ENCODE measurements around the gene ZNF853. TPM values are rescaled to one million over a fixed set of nuclear protein-coding genes. Genes with fewer than 3 reads are reported as not detected.

Gene ZNF853
- total RNA-seq, 1 donor from 2014 or later, result 6.2 TPM

- Histone ChIP-seq H3K27me3 (no peaks in the 10 kb centered on the region), H3K36me3 (peaks cover 8% of the 10 kb centered on the region), H3K9me3 (ENCODE audit: low read depth) (no peaks in the 10 kb centered on the region), H4K20me1 (ENCODE audit: low read depth) (peaks cover 12% of the 10 kb centered on the region), H3K79me2 (ENCODE audit: low read depth) (peaks cover 20% of the 10 kb centered on the region), H3K4me2 (peak overlapping the region; percentile 80), H2AFZ (replicated peaks) (peak overlapping the region; percentile 82), H3K9ac (peak overlapping the region; percentile 64), H3K4me1 (peaks cover 9% of the 10 kb centered on the region), H3K27ac (no peak overlapping the region), H3K4me3 (peak overlapping the region; percentile 82), H3F3A (ENCODE audit: low read depth) (peaks cover 19% of the 10 kb centered on the region)
- Mint-ChIP-seq H3K27me3 (ENCODE audit: insufficient read depth, low read depth) (peaks cover 7% of the 10 kb centered on the region), H3K4me1 (peaks cover 10% of the 10 kb centered on the region), H3K36me3 (peaks cover 11% of the 10 kb centered on the region), H3K27ac (peak overlapping the region; percentile 86), H3K4me3 (peak overlapping the region; percentile 91), H3K9me3 (no peaks in the 10 kb centered on the region)
- DNase-seq (ENCODE audit: low spot score), result peak; percentile 70
- TF ChIP-seq EZH2 (IDR thresholded peaks at IDR 0.05) (peak; percentile 26), CTCF (IDR thresholded peaks at IDR 0.05) (no peak)
These were observed 24.7 kb upstream of the ZNF853 start for GRCh38 chr7:6590645-6591110.

- Histone ChIP-seq H2AFZ (replicated peaks) (no peak overlapping the region), H3K9ac (no peak overlapping the region), H3K27me3 (no peaks in the 10 kb centered on the region), H3K36me3 (no peaks in the 10 kb centered on the region), H3K4me1 (no peaks in the 10 kb centered on the region), H3K9me3 (ENCODE audit: low read depth) (no peaks in the 10 kb centered on the region), H3K27ac (no peak overlapping the region), H3F3A (ENCODE audit: low read depth) (peaks cover 5% of the 10 kb centered on the region), H3K79me2 (ENCODE audit: low read depth) (no peaks in the 10 kb centered on the region), H3K4me3 (no peak overlapping the region), H3K4me2 (no peak overlapping the region), H4K20me1 (ENCODE audit: low read depth) (peaks cover 4% of the 10 kb centered on the region)
- no peak for TF ChIP-seq EZH2phosphoT487 (IDR thresholded peaks at IDR 0.05)
- TF ChIP-seq EZH2 (IDR thresholded peaks at IDR 0.05), result no peak
- no peak for TF ChIP-seq CTCF (IDR thresholded peaks at IDR 0.05)
- DNase-seq (ENCODE audit: low spot score), result no peak
- Mint-ChIP-seq H3K4me1 (no peaks in the 10 kb centered on the region), H3K9me3 (no peaks in the 10 kb centered on the region), H3K36me3 (peaks cover 19% of the 10 kb centered on the region), H3K27ac (no peak overlapping the region), H3K4me3 (no peak overlapping the region), H3K27me3 (ENCODE audit: insufficient read depth, low read depth) (peaks cover 2% of the 10 kb centered on the region)
These were observed 15.3 kb upstream of the ZNF853 start for GRCh38 chr7:6600093-6600492.

- H3K27ac ChIP-seq, result no peak overlapping the region
- peaks cover 4% of the 10 kb centered on the region for H4K20me1 ChIP-seq (ENCODE audit: low read depth)
- no peaks in the 10 kb centered on the region for H3K4me1 Mint-ChIP-seq
- no peaks in the 10 kb centered on the region for H3K9me3 ChIP-seq (ENCODE audit: low read depth)
- no peaks in the 10 kb centered on the region for H3K9me3 Mint-ChIP-seq
- no peak for TF ChIP-seq EZH2 (IDR thresholded peaks at IDR 0.05)
- no peak for TF ChIP-seq EZH2phosphoT487 (IDR thresholded peaks at IDR 0.05)
- TF ChIP-seq CTCF (IDR thresholded peaks at IDR 0.05), result no peak
- peak overlapping the region; percentile 20 for H3K9ac ChIP-seq
- H3K4me3 ChIP-seq, result no peak overlapping the region
- H3K27me3 ChIP-seq, result no peaks in the 10 kb centered on the region
- H3K4me2 ChIP-seq, result no peak overlapping the region
- H2AFZ ChIP-seq (replicated peaks), result no peak overlapping the region
- H3F3A ChIP-seq (ENCODE audit: low read depth), result peaks cover 5% of the 10 kb centered on the region
- no peaks in the 10 kb centered on the region for H3K79me2 ChIP-seq (ENCODE audit: low read depth)
- H3K27me3 Mint-ChIP-seq (ENCODE audit: insufficient read depth, low read depth), result no peaks in the 10 kb centered on the region
- no peak for DNase-seq (ENCODE audit: low spot score)
- H3K4me3 Mint-ChIP-seq, result no peak overlapping the region
- no peaks in the 10 kb centered on the region for H3K36me3 ChIP-seq
- H3K4me1 ChIP-seq, result no peaks in the 10 kb centered on the region
- no peak overlapping the region for H3K27ac Mint-ChIP-seq
- peaks cover 9% of the 10 kb centered on the region for H3K36me3 Mint-ChIP-seq
These were observed 11.0 kb upstream of the ZNF853 start for GRCh38 chr7:6604458-6604857.
